Measurements from ENCODE around the gene STK32B.

DNA sequence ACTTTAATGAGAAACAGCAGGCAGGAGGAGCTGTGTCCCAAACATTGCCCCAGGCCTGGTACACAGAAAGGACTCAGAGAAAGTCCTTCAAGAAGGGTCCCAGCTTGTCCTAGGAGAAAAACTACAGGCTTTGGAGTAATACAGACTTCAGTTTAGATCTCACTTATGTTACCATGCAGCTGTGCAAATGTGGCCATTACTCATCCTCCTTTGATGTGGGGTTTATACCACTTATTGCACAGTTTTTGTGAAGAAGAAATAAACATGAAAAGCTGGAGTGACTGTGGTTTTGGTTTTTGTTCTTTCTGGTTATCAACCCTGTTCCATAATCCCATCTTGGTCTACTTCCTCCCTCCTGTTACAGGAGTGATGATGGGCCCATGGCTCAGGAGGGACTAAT, 23.9 kb upstream of the STK32B start:
- TF ChIP-seq, protein P1, sequence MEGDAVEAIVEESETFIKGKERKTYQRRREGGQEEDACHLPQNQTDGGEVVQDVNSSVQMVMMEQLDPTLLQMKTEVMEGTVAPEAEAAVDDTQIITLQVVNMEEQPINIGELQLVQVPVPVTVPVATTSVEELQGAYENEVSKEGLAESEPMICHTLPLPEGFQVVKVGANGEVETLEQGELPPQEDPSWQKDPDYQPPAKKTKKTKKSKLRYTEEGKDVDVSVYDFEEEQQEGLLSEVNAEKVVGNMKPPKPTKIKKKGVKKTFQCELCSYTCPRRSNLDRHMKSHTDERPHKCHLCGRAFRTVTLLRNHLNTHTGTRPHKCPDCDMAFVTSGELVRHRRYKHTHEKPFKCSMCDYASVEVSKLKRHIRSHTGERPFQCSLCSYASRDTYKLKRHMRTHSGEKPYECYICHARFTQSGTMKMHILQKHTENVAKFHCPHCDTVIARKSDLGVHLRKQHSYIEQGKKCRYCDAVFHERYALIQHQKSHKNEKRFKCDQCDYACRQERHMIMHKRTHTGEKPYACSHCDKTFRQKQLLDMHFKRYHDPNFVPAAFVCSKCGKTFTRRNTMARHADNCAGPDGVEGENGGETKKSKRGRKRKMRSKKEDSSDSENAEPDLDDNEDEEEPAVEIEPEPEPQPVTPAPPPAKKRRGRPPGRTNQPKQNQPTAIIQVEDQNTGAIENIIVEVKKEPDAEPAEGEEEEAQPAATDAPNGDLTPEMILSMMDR (IDR thresholded peaks at IDR 0.05) = no peak
- no peak for TF ChIP-seq POLR2A (IDR thresholded peaks at IDR 0.05)

Measured in upper lobe of left lung (tissue), 4 donors.